Choroid plexus epithelial cell (primary cell): ENCODE results near the gene ZBTB7C.

Experiments used
- DNase-seq: peaks from one replicate; pipeline ENCODE4 v3.0.0-alpha.2; 2010; ENCODE audit warnings: low read depth
- H3K4me3 ChIP-seq: 2 replicates; pipeline ENCODE4 v1.5.1; 2011; ENCODE audit warnings: low read depth, mild to moderate bottlenecking, control low read depth, low read length, moderate library complexity
- TF ChIP-seq, protein P1 (sequence below): conservative IDR thresholded peaks from 2 replicates; pipeline ENCODE4 v1.5.1; 2011; ENCODE audit warnings: low read depth, mild to moderate bottlenecking, control low read depth, inconsistent platforms, low read length, moderate library complexity

ZBTB7C gene

DNA sequence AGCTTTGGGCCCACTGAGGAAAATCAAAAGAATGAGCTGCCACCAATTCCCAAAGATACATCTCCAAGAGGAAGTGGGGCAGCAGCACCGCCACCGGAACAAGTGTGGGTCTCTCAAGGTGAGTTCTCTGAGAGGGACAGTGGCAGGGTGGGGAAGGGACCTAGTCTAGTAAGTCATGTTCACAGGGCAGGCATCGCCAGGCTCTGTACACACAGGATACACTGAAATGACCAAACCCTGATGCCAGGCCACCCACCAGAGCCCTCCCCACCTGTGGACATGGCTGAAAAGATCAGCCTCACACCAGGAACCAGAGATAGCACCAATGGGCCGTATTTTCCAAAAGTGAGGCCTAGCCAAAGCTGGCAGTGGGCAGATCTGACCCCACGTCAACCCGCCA, 370.5 kb downstream of the ZBTB7C start:
- no peak for DNase-seq
- H3K4me3 ChIP-seq = no peak overlapping the region
- TF ChIP-seq, protein P1, sequence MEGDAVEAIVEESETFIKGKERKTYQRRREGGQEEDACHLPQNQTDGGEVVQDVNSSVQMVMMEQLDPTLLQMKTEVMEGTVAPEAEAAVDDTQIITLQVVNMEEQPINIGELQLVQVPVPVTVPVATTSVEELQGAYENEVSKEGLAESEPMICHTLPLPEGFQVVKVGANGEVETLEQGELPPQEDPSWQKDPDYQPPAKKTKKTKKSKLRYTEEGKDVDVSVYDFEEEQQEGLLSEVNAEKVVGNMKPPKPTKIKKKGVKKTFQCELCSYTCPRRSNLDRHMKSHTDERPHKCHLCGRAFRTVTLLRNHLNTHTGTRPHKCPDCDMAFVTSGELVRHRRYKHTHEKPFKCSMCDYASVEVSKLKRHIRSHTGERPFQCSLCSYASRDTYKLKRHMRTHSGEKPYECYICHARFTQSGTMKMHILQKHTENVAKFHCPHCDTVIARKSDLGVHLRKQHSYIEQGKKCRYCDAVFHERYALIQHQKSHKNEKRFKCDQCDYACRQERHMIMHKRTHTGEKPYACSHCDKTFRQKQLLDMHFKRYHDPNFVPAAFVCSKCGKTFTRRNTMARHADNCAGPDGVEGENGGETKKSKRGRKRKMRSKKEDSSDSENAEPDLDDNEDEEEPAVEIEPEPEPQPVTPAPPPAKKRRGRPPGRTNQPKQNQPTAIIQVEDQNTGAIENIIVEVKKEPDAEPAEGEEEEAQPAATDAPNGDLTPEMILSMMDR = no peak

DNA sequence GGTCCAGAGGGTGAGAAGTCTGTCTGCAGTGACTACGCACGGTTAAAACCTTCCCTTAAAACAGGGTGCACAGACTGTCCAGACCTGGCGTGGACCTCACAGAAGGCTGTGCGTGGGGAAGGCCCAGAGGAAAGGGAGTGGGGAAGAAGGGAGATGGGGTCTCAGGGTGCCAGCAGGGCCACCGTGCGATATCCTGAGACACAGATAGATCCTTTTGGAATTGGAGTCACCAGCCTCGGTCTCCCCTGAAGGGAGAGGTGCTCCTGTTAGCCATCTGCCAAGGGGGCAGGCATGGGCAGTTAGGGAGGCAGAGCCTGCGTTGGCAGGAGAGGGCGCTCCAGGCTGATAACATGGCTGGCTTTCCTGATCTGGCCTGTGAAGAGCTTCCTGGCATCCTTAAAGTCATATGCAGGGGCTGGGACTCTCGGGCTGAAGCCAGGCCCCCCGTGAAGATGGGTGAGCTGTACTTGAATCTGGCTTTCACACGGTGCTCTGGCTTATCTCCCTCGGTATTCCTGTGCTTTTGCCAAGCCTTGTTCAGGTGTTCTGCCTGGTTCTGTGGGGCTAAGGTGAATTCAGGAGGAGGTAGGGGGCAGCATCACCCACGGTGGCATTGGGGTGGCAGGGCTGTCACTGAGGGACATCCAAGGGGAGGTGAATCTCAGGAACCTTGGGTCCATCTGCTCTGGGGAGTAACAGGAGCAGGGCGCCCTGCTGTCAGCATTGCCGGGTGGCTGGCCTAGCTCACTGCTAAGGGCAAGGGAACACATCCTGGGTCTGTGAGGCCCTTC, 371.5 kb downstream of the ZBTB7C start:
- DNase-seq = peak; percentile 20
- no peak overlapping the region for H3K4me3 ChIP-seq
- TF ChIP-seq, protein P1 = peak; percentile 34

DNA sequence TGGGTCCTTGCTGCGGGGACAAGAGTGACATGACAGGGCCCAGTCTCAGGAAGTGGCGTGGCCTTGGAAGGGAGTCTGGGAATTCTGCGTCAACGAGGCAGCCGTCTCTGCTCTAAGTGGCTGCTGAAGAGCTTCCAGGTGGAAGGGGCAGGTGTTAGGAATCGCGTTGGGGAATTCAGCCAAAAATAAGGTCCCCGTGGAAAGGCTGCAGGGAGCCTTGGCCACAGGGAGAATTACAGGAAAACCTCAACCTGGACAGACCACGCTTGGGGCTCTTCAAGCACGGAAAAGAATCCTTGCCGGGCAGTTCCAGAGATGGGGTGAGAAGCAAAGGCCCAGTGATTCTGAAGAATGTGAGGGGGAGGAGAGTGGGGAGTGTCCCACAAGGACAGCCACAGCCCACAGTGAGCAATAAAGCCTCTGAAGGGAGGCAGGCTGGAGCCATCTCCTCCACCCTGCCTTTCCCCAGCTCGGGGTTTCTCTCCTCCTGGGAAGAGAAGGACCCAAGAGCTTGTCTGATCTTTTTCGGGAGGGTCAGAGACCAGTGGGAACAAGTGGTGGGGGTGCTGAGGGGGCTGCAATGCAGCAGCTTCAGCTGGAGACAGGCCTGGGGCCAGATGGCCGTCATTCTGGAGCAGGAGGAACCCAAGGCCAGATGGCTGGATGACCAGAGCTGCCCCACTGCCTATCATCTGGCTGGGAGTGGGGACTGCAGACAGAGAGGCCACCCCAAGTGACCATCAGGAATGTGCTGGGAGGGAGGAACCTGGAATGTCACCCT, 372.4 kb downstream of the ZBTB7C start:
- DNase-seq = no peak
- TF ChIP-seq, protein P1 = no peak
- H3K4me3 ChIP-seq = no peak overlapping the region

DNA sequence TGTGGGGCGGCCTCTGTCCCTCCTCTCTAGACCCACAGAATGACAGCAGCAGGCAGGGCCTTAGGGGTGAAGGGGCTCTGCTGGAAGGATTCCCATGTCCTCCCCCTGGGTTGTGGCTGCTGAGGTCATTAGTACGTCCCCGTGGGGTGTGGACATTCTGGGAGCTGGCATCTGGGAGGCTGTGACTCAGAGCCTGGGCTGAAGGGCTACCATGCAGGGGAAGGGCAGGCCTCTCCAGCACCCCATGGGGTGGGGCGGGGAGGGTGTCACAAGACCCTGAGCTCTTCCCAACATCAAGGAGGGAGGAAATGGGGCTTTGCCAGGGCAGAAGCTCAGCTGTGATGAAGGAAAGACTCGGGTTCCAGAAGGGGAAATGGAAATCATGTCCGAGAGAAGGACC, 373.0 kb downstream of the ZBTB7C start:
- H3K4me3 ChIP-seq = no peak overlapping the region
- DNase-seq = no peak
- TF ChIP-seq, protein P1 = no peak

DNA sequence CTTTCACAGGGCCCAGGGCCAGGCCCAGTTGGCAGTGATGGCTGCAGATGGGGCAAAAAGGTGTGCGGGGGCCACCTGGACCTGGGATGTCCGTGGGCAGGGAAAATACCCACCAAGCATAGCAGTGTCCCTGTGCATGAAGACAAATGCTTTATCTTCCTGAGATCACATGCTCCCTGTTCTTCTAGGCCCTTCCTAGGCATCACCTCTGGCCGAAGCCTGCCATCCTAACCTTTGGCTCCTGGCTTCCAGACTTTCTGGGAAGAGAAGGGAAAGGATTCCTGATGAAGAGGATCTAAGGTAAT, 373.7 kb downstream of the ZBTB7C start:
- TF ChIP-seq, protein P1 = no peak
- no peak for DNase-seq
- H3K4me3 ChIP-seq = no peak overlapping the region

DNA sequence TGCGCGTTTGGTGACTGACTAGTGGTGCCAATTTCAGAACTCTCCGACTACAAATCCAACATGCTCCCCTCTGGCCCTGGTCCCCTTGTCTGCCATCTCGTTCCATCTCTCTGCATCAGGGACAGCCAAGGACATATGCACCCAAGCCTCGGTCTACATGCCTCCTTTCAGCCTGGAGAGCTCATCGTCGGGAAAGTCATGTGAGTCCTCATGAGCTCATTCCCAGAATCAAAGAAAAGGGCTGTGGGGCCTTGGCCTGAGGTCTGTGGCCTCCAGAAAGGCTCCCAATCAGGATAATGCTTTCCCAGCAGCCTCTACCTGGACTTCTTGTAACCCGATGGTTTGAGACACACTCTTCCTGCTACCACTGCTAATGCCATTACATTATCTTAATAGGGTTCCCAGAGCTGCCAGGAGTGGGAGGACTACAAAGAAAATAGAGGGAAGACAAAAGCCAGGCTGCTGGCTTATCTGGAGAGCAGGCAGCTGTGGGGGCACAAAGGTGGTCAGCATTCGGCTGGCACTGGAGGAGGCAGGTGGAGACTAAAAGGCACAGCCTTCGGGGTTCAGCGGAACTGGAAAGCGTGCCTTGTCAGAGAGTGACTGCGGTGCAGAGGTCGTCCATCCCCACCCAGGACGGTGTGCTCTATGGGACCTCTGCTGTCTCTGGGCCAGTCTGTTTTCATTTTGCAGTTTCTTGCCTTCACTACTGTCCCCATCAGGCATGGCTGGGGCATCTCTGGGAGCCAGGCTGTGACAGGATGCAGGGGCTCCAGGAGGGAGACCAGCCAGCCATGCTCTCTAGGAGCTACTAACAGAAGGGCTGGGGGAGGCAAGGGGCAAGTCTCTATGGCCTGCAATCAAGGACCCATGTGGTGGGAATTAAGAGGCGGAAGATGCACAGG, 374.3 kb downstream of the ZBTB7C start:
- H3K4me3 ChIP-seq = no peak overlapping the region
- TF ChIP-seq, protein P1 = no peak
- no peak for DNase-seq
